Peyer's patch (tissue), 4 donors: ENCODE data around the gene MEF2D.

ENCODE experiments used
- CTCF ChIP-seq, 6 experiments: fragments of 450-650 bp in 4 of 6; fragments of 200-600 bp in 2 of 6; sonication (generic) in 1 of 6; IDR thresholded peaks; one replicate each; pipeline ENCODE4 v1.5.1; 2017 to 2019; ENCODE audit warnings: antibody characterized with exemption in 6 of 6, mild to moderate bottlenecking in 3 of 6, moderate library complexity in 1 of 6
- POLR2A ChIP-seq, 2 donors: fragments of 450-650 bp; IDR thresholded peaks; one replicate each; pipeline ENCODE4 v1.5.1; 2017; ENCODE audit warnings: antibody characterized with exemption in 2 of 2, mild to moderate bottlenecking in 2 of 2, moderate library complexity in 2 of 2

GRCh38 chr1:156485984-156486383, 14.6 kb downstream of the MEF2D start:
- TF ChIP-seq POLR2A (IDR thresholded peaks at IDR 0.05), result no peak
- TF ChIP-seq CTCF (IDR thresholded peaks at IDR 0.05), result no peak
